Measurements from ENCODE around the gene ADTRP.

DNA sequence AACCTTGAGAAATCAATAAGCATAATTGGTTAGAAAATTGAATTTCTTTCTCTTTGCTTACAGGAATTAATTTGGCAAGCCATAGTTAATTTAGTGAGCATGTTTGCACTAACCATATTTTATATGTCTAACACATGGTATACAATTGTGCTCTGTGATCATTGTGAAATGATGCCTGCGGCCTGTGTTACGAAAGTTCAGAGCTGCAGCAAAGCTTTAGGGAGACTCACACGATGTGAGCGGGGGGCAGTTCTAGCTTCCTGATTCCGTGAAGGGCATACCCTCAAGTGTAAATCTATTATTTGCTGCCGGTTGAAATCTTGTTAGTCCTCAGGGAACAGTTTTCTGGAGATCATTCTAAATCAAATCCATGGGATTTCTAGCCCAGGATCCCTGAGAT, 25.5 kb upstream of the ADTRP start:
- no peak for TF ChIP-seq CTCF (IDR thresholded peaks at IDR 0.05)
- TF ChIP-seq EP300 (IDR thresholded peaks at IDR 0.05; ENCODE audit: low read depth): no peak
- no peak for TF ChIP-seq POLR2A (IDR thresholded peaks at IDR 0.05)
